CD4-positive, alpha-beta T cell (primary cell): Measurements from ENCODE around the gene KRTAP5-2. TPM values are rescaled to one million over a fixed set of nuclear protein-coding genes. Genes with fewer than 3 reads are reported as not detected.

ENCODE experiments used
- ATAC-seq: fragments of 200-7000 bp; cut with Tn5 transposase; one replicate; pipeline ENCODE4 v1.10.0; 2022; ENCODE audit warnings: mild to moderate bottlenecking; ENCODE audit not compliant: poor library complexity
- CTCF ChIA-PET: fragments of 350-600 bp; sonication (Branson Sonifier 250); formaldehyde crosslinking; loops from one replicate; lab custom pipeline; 2021; ENCODE audit warnings: antibody characterized with exemption, inconsistent platforms; lab: Charles Lee
- POLR2A ChIA-PET: fragments of 350-600 bp; sonication (Branson Sonifier 250); formaldehyde crosslinking; loops from one replicate; lab custom pipeline; 2021; ENCODE audit warnings: antibody characterized with exemption, inconsistent platforms; lab: Charles Lee
- DNase-seq, 14 experiments: peaks; one replicate each; pipeline ENCODE4 v3.0.0-alpha.2; 2013 to 2020; ENCODE audit warnings: mixed read lengths in 2 of 14
- H3K27ac ChIP-seq, 2 donors: one replicate each; pipeline versions ENCODE4 v1.5.1 to v1.7.0; 2013; ENCODE audit warnings: low read length in 2 of 2, low read depth in 1 of 2, mild to moderate bottlenecking in 1 of 2
- H3K27me3 ChIP-seq, 2 experiments: 1 replicate in 1 of 2; 2 replicates in 1 of 2; pipeline versions ENCODE4 v1.6.1 to v1.7.0; 2013; ENCODE audit warnings: low read length in 2 of 2, control low read depth in 1 of 2, mild to moderate bottlenecking in 1 of 2, moderate library complexity in 1 of 2; ENCODE audit not compliant: insufficient read depth in 2 of 2, control insufficient read depth in 1 of 2
- H3K36me3 ChIP-seq: one replicate; pipeline ENCODE4 v1.6.1; 2013; ENCODE audit warnings: low read length, control low read depth; ENCODE audit not compliant: insufficient read depth
- H3K4me1 ChIP-seq: one replicate; pipeline ENCODE4 v1.6.1; 2013; ENCODE audit warnings: low read length, control low read depth; ENCODE audit not compliant: insufficient read depth
- H3K4me3 ChIP-seq: one replicate; pipeline ENCODE4 v1.5.1; 2013; ENCODE audit warnings: mild to moderate bottlenecking, low read length, moderate library complexity
- H3K9me3 ChIP-seq, 2 experiments: 1 replicate in 1 of 2; 2 replicates in 1 of 2; pipeline versions ENCODE4 v1.6.1 to v1.7.0; 2013; ENCODE audit warnings: low read length in 2 of 2, mild to moderate bottlenecking in 2 of 2, control low read depth in 1 of 2, moderate library complexity in 1 of 2; ENCODE audit not compliant: control insufficient read depth in 1 of 2, insufficient read depth in 1 of 2
- H3K27ac Mint-ChIP-seq: one replicate; pipeline ENCODE4 v1.8.0; 2020; ENCODE audit warnings: mixed read lengths
- H3K27me3 Mint-ChIP-seq: one replicate; pipeline ENCODE4 v1.8.0; 2021; ENCODE audit warnings: mixed read lengths
- H3K36me3 Mint-ChIP-seq: one replicate; pipeline ENCODE4 v1.8.0; 2021; ENCODE audit warnings: low read depth, mixed read lengths
- H3K4me1 Mint-ChIP-seq: one replicate; pipeline ENCODE4 v1.8.0; 2021; ENCODE audit warnings: low read depth, mixed read lengths
- H3K4me3 Mint-ChIP-seq: one replicate; pipeline ENCODE4 v1.8.0; 2020; ENCODE audit warnings: mild to moderate bottlenecking, mixed read lengths
- H3K9me3 Mint-ChIP-seq: one replicate; pipeline ENCODE4 v1.8.0; 2020; ENCODE audit warnings: mixed read lengths
- CTCF ChIP-seq: fragments of 200-600 bp; IDR thresholded peaks from one replicate; pipeline ENCODE4 v1.8.0; 2022; ENCODE audit warnings: antibody characterized with exemption, mild to moderate bottlenecking
- intact Hi-C, 2 experiments: fragments of 100-400 bp; cut with DNase I in 1 of 2; cut with micrococcal nuclease in 1 of 2; formaldehyde crosslinking; loops; one replicate each; pipeline versions ENCODE4 v1.15.1 to v1.9.0; 2023 to 2025; cut with DNase I, micrococcal nuclease
- total RNA-seq, 174 experiments: library from RNA in 2 of 174; stranded (reverse) in 2 of 174; gene quantifications; one replicate each; pipeline ENCODE4 v1.2.3 and lab custom pipeline; 2021 to 2026

The KRTAP5-2 gene
- total RNA-seq, 2 experiments from 2014 or later: not detected

GRCh38 chr11:1549338-1550330 is 48.5 kb downstream of the KRTAP5-2 start:
- TF ChIP-seq CTCF: no peak
- H3K4me1 Mint-ChIP-seq: peaks cover 4% of the 10 kb centered on the region
- Histone ChIP-seq H3K4me1 (peaks cover 26% of the 10 kb centered on the region), H3K4me3 (no peak overlapping the region), H3K9me3 (peaks cover 0 to 28% of the 10 kb centered on the region in 2 experiments), H3K36me3 (no peaks in the 10 kb centered on the region), H3K27me3 (peaks cover 26 to 39% of the 10 kb centered on the region in 2 experiments), H3K27ac (no peak overlapping the region)
- no peak overlapping the region for H3K27ac Mint-ChIP-seq
- H3K27me3 Mint-ChIP-seq: peaks cover 59% of the 10 kb centered on the region
- no peaks in the 10 kb centered on the region for H3K36me3 Mint-ChIP-seq
- H3K9me3 Mint-ChIP-seq: no peaks in the 10 kb centered on the region
- intact Hi-C loops: loop anchor here in 1 of 2 experiments (5.0 kb wide), 1 partner anchor 78 kb away; the partner anchor contains the start of gene KRTAP5-5
- ChIA-PET CTCF (interaction anchor here (1.0 to 5.6 kb wide), 2 partner anchors 25 kb away, joined by 3 to 83 read pairs; no protein-coding TSS in a partner anchor), POLR2A (no interaction called here)
- no peak for ATAC-seq
- peak overlapping the region; percentile 62 for H3K4me3 Mint-ChIP-seq
- DNase-seq: no peak

DNA sequence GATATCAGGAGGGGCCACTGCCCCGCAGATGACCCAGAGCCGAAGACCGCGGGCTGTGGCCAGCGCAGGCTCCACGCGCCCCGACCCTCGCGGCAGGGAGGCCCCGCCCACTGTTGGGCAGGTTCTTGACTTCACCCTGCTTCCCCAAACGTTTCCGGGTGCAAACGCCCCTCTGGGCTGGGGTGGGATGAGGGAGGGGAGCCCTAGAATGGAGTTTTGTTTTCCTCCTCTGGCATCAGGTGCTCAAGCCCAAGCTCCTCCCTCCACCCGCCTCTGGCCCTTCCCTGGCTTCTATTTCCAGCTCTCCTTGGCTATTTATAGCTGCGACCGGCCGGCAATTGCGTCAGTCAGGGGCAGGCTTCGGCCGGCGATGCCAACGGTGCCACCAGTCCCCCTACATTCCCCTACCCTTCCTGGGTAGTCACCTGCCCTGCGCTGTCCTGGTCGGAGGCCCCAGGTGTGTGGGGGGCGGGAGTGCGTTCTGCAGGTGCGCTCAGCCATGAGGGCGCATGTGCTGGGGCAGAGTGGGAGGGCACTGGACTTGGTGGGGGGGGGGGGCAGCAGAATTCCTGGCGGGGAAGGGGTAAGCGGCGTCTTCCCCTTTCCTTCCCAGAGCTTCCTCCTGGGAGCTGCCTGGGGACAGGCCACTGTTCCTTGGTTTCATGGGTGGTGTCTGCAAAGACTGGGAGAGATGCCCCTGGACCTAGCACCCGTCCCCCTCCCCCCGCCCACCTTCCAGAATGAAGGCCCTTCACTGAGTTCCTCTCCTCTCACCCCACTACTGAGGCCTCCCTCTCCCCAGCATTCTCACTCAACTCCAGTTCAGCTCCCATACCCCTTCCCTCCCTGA is 49.6 kb downstream of the KRTAP5-2 start:
- no peak for TF ChIP-seq CTCF
- peaks cover 26% of the 10 kb centered on the region for H3K4me1 ChIP-seq
- Mint-ChIP-seq H3K9me3 (no peaks in the 10 kb centered on the region), H3K4me1 (peaks cover 4% of the 10 kb centered on the region), H3K27ac (no peak overlapping the region), H3K36me3 (no peaks in the 10 kb centered on the region), H3K27me3 (peaks cover 53% of the 10 kb centered on the region), H3K4me3 (no peak overlapping the region)
- H3K27ac ChIP-seq: no peak overlapping the region
- no peak overlapping the region for H3K4me3 ChIP-seq
- intact Hi-C loops: loop anchor here in 1 of 2 experiments (5.0 kb wide), 1 partner anchor 79 kb away; the partner anchor contains the start of gene KRTAP5-5
- H3K27me3 ChIP-seq: peaks cover 26 to 47% of the 10 kb centered on the region in 2 experiments
- CTCF ChIA-PET: interaction anchor here (5.6 kb wide), 1 partner anchor 26 kb away, joined by 83 read pairs; no protein-coding TSS in a partner anchor
- DNase-seq (peak in 1 of 14 experiments; percentile 5), ATAC-seq (no peak)
- POLR2A ChIA-PET: no interaction called here
- H3K9me3 ChIP-seq: peaks cover 0 to 29% of the 10 kb centered on the region in 2 experiments
- no peaks in the 10 kb centered on the region for H3K36me3 ChIP-seq
